Endothelial cell (in vitro differentiated cells): ENCODE results near the gene RASSF1. TPM values are rescaled to one million over a fixed set of nuclear protein-coding genes. Genes with fewer than 3 reads are reported as not detected.

ENCODE experiments used
- DNase-seq: peaks from one replicate; pipeline ENCODE4 v3.0.0; 2021; ENCODE audit warnings: low spot score
- H3K27ac Mint-ChIP-seq: one replicate; pipeline ENCODE4 v1.8.0; 2021; ENCODE audit warnings: mixed read lengths, inconsistent platforms; ENCODE audit not compliant: unreplicated experiment
- H3K27me3 Mint-ChIP-seq: one replicate; pipeline ENCODE4 v1.8.0; 2021; ENCODE audit warnings: mild to moderate bottlenecking, moderate library complexity, mixed read lengths, inconsistent platforms; ENCODE audit not compliant: unreplicated experiment
- H3K36me3 Mint-ChIP-seq: one replicate; pipeline ENCODE4 v1.8.0; 2021; ENCODE audit warnings: mild to moderate bottlenecking, low read depth, mixed read lengths, inconsistent platforms; ENCODE audit not compliant: unreplicated experiment
- H3K4me1 Mint-ChIP-seq: one replicate; pipeline ENCODE4 v1.8.0; 2021; ENCODE audit warnings: mild to moderate bottlenecking, mixed read lengths, inconsistent platforms; ENCODE audit not compliant: unreplicated experiment
- H3K4me3 Mint-ChIP-seq: one replicate; pipeline ENCODE4 v1.8.0; 2021; ENCODE audit warnings: mild to moderate bottlenecking, mixed read lengths, inconsistent platforms; ENCODE audit not compliant: unreplicated experiment
- H3K9me3 Mint-ChIP-seq: one replicate; pipeline ENCODE4 v1.8.0; 2021; ENCODE audit warnings: mixed read lengths, inconsistent platforms; ENCODE audit not compliant: unreplicated experiment
- total RNA-seq: library from RNA; stranded (reverse); fragmentation: NEBNext Ultra II Directional; extraction: Animal tissue kit (Norgen Biotek cat#: 25700); gene quantifications from one replicate; pipeline ENCODE4 v1.2.1, GENCODE V29; 2021; ENCODE audit not compliant: unreplicated experiment
- TF ChIP-seq, protein P1 (sequence below): fragments of 200-600 bp; sonication (generic); IDR thresholded peaks from one replicate; pipeline ENCODE4 v1.5.0; 2021; ENCODE audit warnings: antibody characterized with exemption; ENCODE audit not compliant: unreplicated experiment

The RASSF1 gene
- total RNA-seq, 1 donor from 2014 or later, result 14.8 TPM

DNA sequence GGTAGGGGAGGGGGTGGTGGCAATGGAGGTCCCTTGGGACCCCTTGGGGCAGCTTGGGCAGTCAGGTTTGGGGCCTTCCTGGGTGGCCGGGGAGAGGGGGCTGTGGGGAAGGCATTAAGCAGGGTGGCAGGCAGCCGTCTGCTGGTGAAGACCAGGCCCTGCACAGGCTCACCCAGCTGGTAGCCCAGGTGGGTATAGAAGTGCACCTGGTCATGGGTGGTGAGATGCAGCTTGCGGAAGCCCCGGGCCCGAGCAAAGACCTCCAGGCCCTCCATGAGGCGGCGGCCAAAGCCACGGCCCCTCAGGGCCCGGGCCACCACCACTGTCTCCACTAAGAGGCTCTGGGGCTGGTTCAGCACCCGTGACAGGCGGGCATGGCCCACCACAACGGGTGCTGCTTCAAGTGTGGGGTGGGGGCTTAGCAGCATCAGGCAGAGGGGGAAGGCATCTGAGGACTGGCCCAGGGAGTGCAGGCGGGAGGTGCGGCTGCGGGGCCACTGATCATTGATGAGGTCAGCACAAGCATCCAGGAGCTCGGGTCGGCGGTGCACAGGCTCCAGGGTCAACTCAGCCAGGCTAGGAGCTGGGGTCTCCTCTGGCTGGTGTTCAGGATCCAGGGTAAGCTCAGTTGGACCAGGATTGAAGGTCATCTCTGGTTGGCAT lies 43.8 kb downstream of the RASSF1 start:
- Mint-ChIP-seq H3K36me3 (no peaks in the 10 kb centered on the region), H3K4me1 (peaks cover 19% of the 10 kb centered on the region), H3K27ac (no peak overlapping the region), H3K9me3 (no peaks in the 10 kb centered on the region), H3K4me3 (peak overlapping the region; percentile 51), H3K27me3 (peaks cover 2% of the 10 kb centered on the region)
- TF ChIP-seq, protein P1, sequence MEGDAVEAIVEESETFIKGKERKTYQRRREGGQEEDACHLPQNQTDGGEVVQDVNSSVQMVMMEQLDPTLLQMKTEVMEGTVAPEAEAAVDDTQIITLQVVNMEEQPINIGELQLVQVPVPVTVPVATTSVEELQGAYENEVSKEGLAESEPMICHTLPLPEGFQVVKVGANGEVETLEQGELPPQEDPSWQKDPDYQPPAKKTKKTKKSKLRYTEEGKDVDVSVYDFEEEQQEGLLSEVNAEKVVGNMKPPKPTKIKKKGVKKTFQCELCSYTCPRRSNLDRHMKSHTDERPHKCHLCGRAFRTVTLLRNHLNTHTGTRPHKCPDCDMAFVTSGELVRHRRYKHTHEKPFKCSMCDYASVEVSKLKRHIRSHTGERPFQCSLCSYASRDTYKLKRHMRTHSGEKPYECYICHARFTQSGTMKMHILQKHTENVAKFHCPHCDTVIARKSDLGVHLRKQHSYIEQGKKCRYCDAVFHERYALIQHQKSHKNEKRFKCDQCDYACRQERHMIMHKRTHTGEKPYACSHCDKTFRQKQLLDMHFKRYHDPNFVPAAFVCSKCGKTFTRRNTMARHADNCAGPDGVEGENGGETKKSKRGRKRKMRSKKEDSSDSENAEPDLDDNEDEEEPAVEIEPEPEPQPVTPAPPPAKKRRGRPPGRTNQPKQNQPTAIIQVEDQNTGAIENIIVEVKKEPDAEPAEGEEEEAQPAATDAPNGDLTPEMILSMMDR, result no peak
- no peak for DNase-seq

DNA sequence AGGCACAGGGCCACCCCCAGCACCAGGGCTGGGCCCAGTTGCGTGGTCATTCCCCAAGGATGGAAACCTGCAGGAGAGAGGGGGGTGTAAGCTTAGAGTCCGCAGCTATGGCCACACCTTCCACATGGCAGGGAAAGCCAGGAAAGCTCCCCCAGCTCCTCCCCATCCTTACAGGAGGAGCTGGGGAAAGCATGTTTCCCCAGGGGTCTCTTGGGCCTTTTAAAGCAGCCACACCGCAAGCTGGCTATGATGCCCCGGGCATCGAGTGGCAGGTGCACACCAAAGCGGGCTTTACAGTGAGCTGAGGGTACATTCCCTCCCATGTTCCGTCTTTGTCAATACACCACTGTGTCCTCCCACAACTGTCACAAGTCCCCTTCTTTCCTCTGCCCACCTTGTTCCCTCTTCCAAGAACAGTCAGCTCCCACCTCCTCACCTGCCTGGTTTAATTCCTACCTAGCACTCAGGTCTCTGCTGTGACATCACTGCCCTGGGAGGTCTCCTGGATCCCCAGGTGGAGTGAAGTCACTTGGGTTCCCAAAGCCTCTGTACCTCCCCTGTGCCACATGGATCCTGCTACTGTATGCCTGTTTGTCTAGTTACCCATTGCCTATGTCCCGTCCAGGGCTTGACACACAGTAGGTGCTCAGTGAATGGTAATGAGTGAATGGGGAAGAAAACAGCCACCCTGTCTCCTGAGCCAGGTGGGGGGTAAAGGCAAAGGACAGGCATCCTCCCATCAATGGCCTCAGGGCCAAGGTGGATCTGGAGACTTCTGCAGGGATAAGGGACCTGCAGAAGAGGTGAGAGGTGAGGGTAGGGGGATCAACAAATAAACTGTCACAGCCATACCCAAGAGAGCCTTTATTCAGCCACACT lies 44.8 kb downstream of the RASSF1 start:
- Mint-ChIP-seq H3K27me3 (peaks cover 5% of the 10 kb centered on the region), H3K4me3 (no peak overlapping the region), H3K4me1 (peaks cover 22% of the 10 kb centered on the region), H3K27ac (no peak overlapping the region), H3K9me3 (no peaks in the 10 kb centered on the region), H3K36me3 (peaks cover 4% of the 10 kb centered on the region)
- DNase-seq, result no peak
- TF ChIP-seq, protein P1, result no peak

- TF ChIP-seq, protein P1, result no peak
- DNase-seq, result no peak
- peaks cover 4% of the 10 kb centered on the region for H3K36me3 Mint-ChIP-seq
- H3K27me3 Mint-ChIP-seq, result peaks cover 3% of the 10 kb centered on the region
- H3K4me3 Mint-ChIP-seq, result no peak overlapping the region
- no peak overlapping the region for H3K27ac Mint-ChIP-seq
- H3K4me1 Mint-ChIP-seq, result peaks cover 16% of the 10 kb centered on the region
- H3K9me3 Mint-ChIP-seq, result no peaks in the 10 kb centered on the region
Measured at GRCh38 chr3:50294492-50295403, 45.9 kb downstream of the RASSF1 start.

- H3K9me3 Mint-ChIP-seq, result no peaks in the 10 kb centered on the region
- H3K27ac Mint-ChIP-seq, result no peak overlapping the region
- DNase-seq, result no peak
- TF ChIP-seq, protein P1, result no peak
- H3K27me3 Mint-ChIP-seq, result peaks cover 6% of the 10 kb centered on the region
- peaks cover 4% of the 10 kb centered on the region for H3K36me3 Mint-ChIP-seq
- H3K4me1 Mint-ChIP-seq, result peaks cover 15% of the 10 kb centered on the region
- no peak overlapping the region for H3K4me3 Mint-ChIP-seq
Measured at GRCh38 chr3:50294089-50294488, 46.5 kb downstream of the RASSF1 start.
